ENCODE measurements around the gene ARFRP1. TPM values are rescaled to one million over a fixed set of nuclear protein-coding genes. Genes with fewer than 3 reads are reported as not detected.
A peak's percentile ranks its signal among the peaks of the same experiment; 100 is the strongest.

The ARFRP1 gene
- total RNA-seq, 2 donors from 2014 or later: 35.3 to 76.9 TPM

GRCh38 chr20:63696306-63696627, 11.5 kb downstream of the ARFRP1 start:
- peak overlapping the region; percentile 59 for H3K27ac ChIP-seq
- H3K9ac ChIP-seq (ENCODE audit: low read depth in 2 of 2, low read length in 2 of 2): peak overlapping the region in 1 of 2 donors; percentile 34
- intact Hi-C loops (cut with DNase I): no loop called here
- H3K4me3 ChIP-seq: peak overlapping the region; percentile 42
- no peaks in the 10 kb centered on the region for H3K27me3 ChIP-seq
- H3K36me3 ChIP-seq: no peaks in the 10 kb centered on the region
- no peaks in the 10 kb centered on the region for H3K9me3 ChIP-seq
- TF ChIP-seq CTCF (IDR thresholded peaks at IDR 0.05): no peak
- peaks cover 38% of the 10 kb centered on the region for H3K4me1 ChIP-seq
- peak; percentile 64 for DNase-seq

GRCh38 chr20:63695424-63696305, 12.1 kb downstream of the ARFRP1 start:
- H3K9me3 ChIP-seq: no peaks in the 10 kb centered on the region
- no peak overlapping the region for H3K9ac ChIP-seq (ENCODE audit: low read depth in 2 of 2, low read length in 2 of 2)
- peaks cover 42% of the 10 kb centered on the region for H3K4me1 ChIP-seq
- intact Hi-C loops (cut with DNase I): no loop called here
- no peak for DNase-seq
- TF ChIP-seq CTCF (IDR thresholded peaks at IDR 0.05): no peak
- H3K27ac ChIP-seq: peak overlapping the region; percentile 46
- H3K4me3 ChIP-seq: no peak overlapping the region
- no peaks in the 10 kb centered on the region for H3K36me3 ChIP-seq
- H3K27me3 ChIP-seq: no peaks in the 10 kb centered on the region

DNA sequence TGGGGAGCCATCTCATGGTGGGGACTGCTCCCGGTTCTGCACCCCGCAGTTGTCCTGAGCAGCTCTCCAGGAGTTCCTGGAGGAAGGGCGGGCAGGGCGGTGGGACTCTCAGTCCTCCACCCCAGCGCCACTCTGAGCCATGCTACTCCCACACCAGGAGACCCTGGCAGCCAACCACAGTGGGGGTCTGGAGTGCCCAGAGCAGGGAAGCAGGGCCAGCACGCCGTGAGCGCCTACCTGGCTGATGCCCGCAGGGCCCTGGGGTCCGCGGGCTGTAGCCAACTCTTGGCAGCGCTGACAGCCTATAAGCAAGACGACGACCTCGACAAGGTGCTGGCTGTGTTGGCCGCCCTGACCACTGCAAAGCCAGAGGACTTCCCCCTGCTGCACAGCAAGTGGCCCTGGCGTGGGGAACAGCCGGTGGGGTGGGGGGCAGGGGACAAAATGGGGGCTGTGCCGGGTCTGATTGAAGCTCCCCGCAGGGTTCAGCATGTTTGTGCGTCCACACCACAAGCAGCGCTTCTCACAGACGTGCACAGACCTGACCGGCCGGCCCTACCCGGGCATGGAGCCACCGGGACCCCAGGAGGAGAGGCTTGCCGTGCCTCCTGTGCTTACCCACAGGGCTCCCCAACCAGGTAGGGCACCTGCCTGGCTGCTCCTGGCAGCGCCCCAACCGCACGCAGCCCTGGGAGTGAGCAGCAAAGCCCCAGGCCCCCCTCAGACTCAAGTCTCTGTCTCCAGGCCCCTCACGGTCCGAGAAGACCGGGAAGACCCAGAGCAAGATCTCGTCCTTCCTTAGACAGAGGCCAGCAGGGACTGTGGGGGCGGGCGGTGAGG, 13.0 kb downstream of the ARFRP1 start:
- TF ChIP-seq CTCF (IDR thresholded peaks at IDR 0.05): no peak
- DNase-seq: no peak
- H3K9me3 ChIP-seq: no peaks in the 10 kb centered on the region
- no peak overlapping the region for H3K9ac ChIP-seq (ENCODE audit: low read depth in 2 of 2, low read length in 2 of 2)
- intact Hi-C loops (cut with DNase I): no loop called here
- H3K27ac ChIP-seq: peak overlapping the region; percentile 46
- H3K4me1 ChIP-seq: peaks cover 42% of the 10 kb centered on the region
- no peaks in the 10 kb centered on the region for H3K36me3 ChIP-seq
- no peak overlapping the region for H3K4me3 ChIP-seq
- no peaks in the 10 kb centered on the region for H3K27me3 ChIP-seq

DNA sequence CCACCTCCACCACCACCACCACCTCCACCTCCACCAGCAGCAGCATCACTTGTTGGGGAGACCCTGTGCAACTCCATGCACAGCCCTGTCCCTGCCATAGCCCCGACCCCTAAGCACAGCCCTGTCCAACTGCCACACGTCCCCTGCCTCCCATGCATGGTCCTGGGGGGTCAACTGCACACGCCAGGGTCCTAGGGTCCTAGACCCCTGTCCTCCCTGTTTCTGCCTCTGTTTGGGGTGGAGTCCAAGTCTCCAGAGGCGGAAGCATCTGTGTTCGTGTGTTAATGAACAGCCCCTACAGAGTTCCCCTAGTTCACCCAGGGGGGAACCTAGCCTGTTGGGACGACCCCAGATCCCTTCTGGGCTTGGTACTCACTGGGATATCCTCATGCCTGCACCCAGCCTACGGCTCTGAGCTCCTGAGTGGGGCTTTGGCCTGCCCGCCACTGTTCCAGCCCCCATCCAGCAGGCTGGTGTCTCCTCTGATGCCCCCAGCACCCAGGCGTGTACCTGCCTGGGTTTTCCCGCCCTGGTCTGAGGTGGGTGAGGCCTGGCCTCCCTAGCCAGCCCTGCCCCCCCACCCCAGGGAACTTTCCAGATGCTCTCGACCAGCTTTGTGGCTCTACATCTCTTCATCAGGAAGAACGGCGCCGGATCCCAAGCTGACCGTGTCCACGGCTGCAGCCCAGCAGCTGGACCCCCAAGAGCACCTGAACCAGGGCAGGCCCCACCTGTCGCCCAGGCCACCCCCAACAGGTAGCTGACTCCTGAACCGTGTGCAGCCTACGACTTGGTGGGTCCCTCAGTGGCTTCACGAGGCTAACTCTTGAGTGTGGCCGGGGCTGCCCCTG, 13.8 kb downstream of the ARFRP1 start:
- H3K9me3 ChIP-seq: no peaks in the 10 kb centered on the region
- H3K27me3 ChIP-seq: no peaks in the 10 kb centered on the region
- intact Hi-C loops (cut with DNase I): no loop called here
- H3K27ac ChIP-seq: no peak overlapping the region
- H3K9ac ChIP-seq (ENCODE audit: low read depth in 2 of 2, low read length in 2 of 2): no peak overlapping the region
- H3K4me3 ChIP-seq: no peak overlapping the region
- TF ChIP-seq CTCF (IDR thresholded peaks at IDR 0.05): no peak
- DNase-seq: no peak
- H3K36me3 ChIP-seq: no peaks in the 10 kb centered on the region
- H3K4me1 ChIP-seq: peaks cover 41% of the 10 kb centered on the region
